A673 (cell line): ENCODE measurements around the gene CD6.

Experiments
- CTCF ChIP-seq: fragments of 300-800, 200-600 bp; sonication (generic); conservative IDR thresholded peaks from 2 replicates; pipeline ENCODE4 v1.5.1; 2017; ENCODE audit warnings: low read depth, mild to moderate bottlenecking, antibody characterized with exemption, low read length, moderate library complexity, mixed read lengths
- EZH2 ChIP-seq: fragments of 200-600 bp; sonication (generic); IDR thresholded peaks from 2 replicates; pipeline ENCODE4 v1.6.1; 2017; ENCODE audit warnings: borderline replicate concordance, low read depth, mild to moderate bottlenecking, mixed read lengths, antibody characterized with exemption, low read length; ENCODE audit not compliant: poor library complexity, severe bottlenecking

- no peak for TF ChIP-seq CTCF
- TF ChIP-seq EZH2: no peak
Measured at GRCh38 chr11:61062181-61062930, 90.9 kb downstream of the CD6 start.
